Parathyroid adenoma (tissue), 2 donors: ENCODE data around the gene RAPGEF6.

Source experiments
- H2AFZ ChIP-seq: fragments of 300-600 bp; sonication (generic); one replicate; pipeline ENCODE4 v1.7.0; 2017; ENCODE audit warnings: antibody characterized with exemption, mild to moderate bottlenecking
- H3K27ac ChIP-seq: fragments of 300-600 bp; sonication (generic); one replicate; pipeline ENCODE4 v1.7.0; 2017
- H3K27me3 ChIP-seq: fragments of 300-600 bp; sonication (generic); one replicate; pipeline ENCODE4 v1.7.0; 2017; ENCODE audit warnings: low read length; ENCODE audit not compliant: control insufficient read depth, insufficient read depth
- H3K36me3 ChIP-seq: fragments of 300-600 bp; sonication (generic); one replicate; pipeline ENCODE4 v1.7.0; 2017; ENCODE audit warnings: low read length; ENCODE audit not compliant: control insufficient read depth, insufficient read depth
- H3K4me1 ChIP-seq: fragments of 300-600 bp; sonication (generic); one replicate; pipeline ENCODE4 v1.7.0; 2017; ENCODE audit warnings: control low read depth
- H3K4me2 ChIP-seq: fragments of 300-600 bp; sonication (generic); one replicate; pipeline ENCODE4 v1.7.0; 2017; ENCODE audit warnings: low read length
- H3K4me3 ChIP-seq: fragments of 300-600 bp; sonication (generic); one replicate; pipeline ENCODE4 v1.7.0; 2017; ENCODE audit warnings: low read depth, low read length
- H3K79me2 ChIP-seq: fragments of 300-600 bp; sonication (generic); one replicate; pipeline ENCODE4 v1.7.0; 2017; ENCODE audit warnings: control low read depth
- H3K9ac ChIP-seq: fragments of 300-600 bp; sonication (generic); one replicate; pipeline ENCODE4 v1.7.0; 2017; ENCODE audit warnings: mild to moderate bottlenecking
- H3K9me3 ChIP-seq: fragments of 300-600 bp; sonication (generic); one replicate; pipeline ENCODE4 v1.7.0; 2017; ENCODE audit warnings: low read length; ENCODE audit not compliant: control insufficient read depth
- TF ChIP-seq, protein P1 (sequence below): fragments of 300-600 bp; sonication (generic); IDR thresholded peaks from one replicate; pipeline ENCODE4 v1.7.0; 2017; ENCODE audit warnings: antibody characterized with exemption, mild to moderate bottlenecking
- donor health status: primary hyperparathyroidism.

Gene RAPGEF6

DNA sequence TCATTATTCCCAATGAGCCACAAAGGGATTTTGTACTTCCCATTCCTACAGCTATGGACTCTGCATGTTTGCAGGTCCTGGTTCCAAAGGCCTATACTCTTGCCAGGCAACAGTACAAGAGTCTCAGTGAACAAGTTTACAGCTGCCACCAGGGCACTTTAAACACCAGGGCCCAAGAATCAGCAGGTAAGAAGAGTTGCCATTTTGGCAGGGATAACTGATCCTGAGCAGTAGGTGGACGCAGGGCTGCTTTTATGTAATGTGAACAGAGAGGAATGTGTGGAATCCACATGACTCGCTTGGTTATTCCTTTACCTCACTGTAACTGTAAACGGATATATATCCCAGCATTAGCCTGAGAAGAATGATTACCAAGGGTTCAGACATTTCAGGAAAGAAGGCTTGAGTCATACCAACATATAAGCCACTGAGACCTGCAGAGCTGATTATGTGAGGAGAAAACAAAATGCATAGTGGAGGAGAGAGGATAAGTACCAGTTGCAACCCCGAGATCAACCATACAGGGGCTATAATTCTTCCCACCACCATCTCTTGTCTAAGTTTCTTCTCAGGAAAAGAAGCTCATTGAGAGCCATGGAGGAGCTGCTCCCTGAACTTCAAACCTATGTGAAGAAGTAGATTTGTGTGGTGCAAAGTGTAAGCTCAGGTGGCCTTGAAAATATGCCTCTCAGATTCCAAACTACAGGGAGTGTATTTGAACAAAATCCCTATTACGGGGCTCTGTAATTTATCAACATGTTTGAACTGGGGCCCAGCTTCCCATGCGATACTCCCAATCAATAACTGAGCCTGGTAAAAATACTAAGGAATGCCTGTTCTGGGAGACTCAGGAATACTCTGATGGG is 24.6 kb downstream of the RAPGEF6 start:
- Histone ChIP-seq H3K4me2 (no peak overlapping the region), H3K27ac (no peak overlapping the region)

DNA sequence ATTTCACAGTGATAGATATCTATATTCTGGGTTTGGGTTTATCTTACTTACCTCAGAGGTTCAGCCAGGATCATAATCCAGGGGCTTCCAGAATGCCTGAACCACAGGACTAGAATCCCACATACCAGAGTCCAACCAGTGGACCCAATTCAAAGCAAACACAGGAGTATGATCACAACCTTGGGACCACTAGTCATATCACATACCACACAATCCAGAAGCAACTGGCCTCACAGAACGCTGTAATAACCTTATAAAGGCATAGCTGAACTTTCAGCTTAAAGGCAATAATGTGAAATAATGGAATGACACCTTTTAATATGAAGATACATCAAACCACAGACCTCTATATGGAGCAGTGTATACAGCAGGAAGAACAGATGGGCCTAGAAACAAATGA is 25.3 kb downstream of the RAPGEF6 start:
- no peak overlapping the region for H3K27ac ChIP-seq
- H3K36me3 ChIP-seq, result no peaks in the 10 kb centered on the region
- TF ChIP-seq, protein P1, sequence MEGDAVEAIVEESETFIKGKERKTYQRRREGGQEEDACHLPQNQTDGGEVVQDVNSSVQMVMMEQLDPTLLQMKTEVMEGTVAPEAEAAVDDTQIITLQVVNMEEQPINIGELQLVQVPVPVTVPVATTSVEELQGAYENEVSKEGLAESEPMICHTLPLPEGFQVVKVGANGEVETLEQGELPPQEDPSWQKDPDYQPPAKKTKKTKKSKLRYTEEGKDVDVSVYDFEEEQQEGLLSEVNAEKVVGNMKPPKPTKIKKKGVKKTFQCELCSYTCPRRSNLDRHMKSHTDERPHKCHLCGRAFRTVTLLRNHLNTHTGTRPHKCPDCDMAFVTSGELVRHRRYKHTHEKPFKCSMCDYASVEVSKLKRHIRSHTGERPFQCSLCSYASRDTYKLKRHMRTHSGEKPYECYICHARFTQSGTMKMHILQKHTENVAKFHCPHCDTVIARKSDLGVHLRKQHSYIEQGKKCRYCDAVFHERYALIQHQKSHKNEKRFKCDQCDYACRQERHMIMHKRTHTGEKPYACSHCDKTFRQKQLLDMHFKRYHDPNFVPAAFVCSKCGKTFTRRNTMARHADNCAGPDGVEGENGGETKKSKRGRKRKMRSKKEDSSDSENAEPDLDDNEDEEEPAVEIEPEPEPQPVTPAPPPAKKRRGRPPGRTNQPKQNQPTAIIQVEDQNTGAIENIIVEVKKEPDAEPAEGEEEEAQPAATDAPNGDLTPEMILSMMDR, result no peak
- no peak overlapping the region for H3K4me3 ChIP-seq
- no peak overlapping the region for H3K4me2 ChIP-seq
- no peaks in the 10 kb centered on the region for H3K27me3 ChIP-seq
- no peaks in the 10 kb centered on the region for H3K9me3 ChIP-seq
- H3K4me1 ChIP-seq, result peaks cover 5% of the 10 kb centered on the region
- H3K9ac ChIP-seq, result no peak overlapping the region
- peaks cover 21% of the 10 kb centered on the region for H3K79me2 ChIP-seq
- no peak overlapping the region for H2AFZ ChIP-seq

More for the DNA sequence above, 24.6 kb downstream of the RAPGEF6 start:
- Histone ChIP-seq H2AFZ (no peak overlapping the region), H3K4me1 (peaks cover 5% of the 10 kb centered on the region), H3K79me2 (peaks cover 26% of the 10 kb centered on the region), H3K4me3 (no peak overlapping the region), H3K9ac (no peak overlapping the region), H3K36me3 (no peaks in the 10 kb centered on the region), H3K9me3 (no peaks in the 10 kb centered on the region), H3K27me3 (no peaks in the 10 kb centered on the region)
- TF ChIP-seq, protein P1, result no peak

DNA sequence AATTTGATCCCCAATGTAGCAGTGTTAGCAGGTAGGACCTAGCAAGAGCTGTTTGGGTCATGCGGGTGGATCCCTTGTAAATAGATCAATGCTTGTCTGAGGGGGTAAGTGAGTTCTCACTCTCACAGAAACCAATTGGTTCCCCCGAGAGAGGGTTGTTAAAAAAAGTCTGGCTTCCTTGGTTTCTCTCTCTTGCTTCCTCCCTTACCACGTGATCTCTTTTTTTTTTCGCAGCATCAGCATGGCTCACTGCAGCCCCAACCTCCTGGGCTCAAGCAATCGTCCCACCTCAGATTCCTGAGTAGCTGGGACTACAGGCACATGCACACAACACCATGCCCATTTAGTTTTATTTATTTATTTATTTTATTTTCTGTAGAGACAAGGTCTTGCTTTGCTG is 26.4 kb downstream of the RAPGEF6 start:
- Histone ChIP-seq H3K4me2 (no peak overlapping the region), H3K27me3 (no peaks in the 10 kb centered on the region), H3K36me3 (no peaks in the 10 kb centered on the region), H3K9ac (no peak overlapping the region), H3K27ac (no peak overlapping the region), H2AFZ (no peak overlapping the region), H3K79me2 (peaks cover 16% of the 10 kb centered on the region), H3K4me3 (no peak overlapping the region), H3K4me1 (peaks cover 5% of the 10 kb centered on the region), H3K9me3 (no peaks in the 10 kb centered on the region)
- TF ChIP-seq, protein P1, result no peak

DNA sequence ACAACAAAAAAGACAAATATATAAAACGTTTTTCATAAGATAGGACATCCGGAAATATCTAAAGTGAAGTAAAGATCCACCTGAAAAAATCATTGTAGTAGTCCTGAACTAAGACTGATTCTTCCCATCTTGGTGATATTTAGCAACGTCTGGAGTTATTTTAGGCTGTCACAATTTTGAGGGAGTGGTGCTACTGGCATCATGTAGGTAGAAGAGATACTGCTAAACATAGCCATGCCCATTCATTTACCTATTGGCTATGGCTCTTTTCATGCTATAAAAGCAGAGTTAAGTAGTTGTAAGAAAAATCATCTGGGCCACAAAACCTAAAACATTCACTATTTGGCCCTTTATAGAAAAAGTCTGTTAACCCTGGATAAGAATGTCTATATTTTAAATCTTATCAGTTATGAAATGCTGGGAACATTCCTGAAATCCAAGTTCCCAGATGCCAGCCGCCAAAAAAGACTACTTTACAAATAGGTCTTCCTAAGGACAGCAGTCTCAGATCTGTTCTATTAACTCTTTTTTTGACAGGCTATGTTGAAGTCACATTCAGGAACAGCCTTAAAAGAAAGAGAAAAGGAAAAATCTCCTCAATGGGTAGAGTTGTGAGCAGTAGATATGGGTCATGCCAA is 27.0 kb downstream of the RAPGEF6 start:
- H3K79me2 ChIP-seq, result peaks cover 15% of the 10 kb centered on the region
- H3K9ac ChIP-seq, result no peak overlapping the region
- H3K4me3 ChIP-seq, result no peak overlapping the region
- H3K36me3 ChIP-seq, result no peaks in the 10 kb centered on the region
- H3K27me3 ChIP-seq, result no peaks in the 10 kb centered on the region
- H2AFZ ChIP-seq, result no peak overlapping the region
- no peak overlapping the region for H3K4me2 ChIP-seq
- no peaks in the 10 kb centered on the region for H3K9me3 ChIP-seq
- peaks cover 5% of the 10 kb centered on the region for H3K4me1 ChIP-seq
- H3K27ac ChIP-seq, result no peak overlapping the region
- TF ChIP-seq, protein P1, result no peak
